Measurements from ENCODE around the gene CASP12. TPM values are rescaled to one million over a fixed set of nuclear protein-coding genes. Genes with fewer than 3 reads are reported as not detected.

The CASP12 gene
- total RNA-seq (2021), result not detected in 2 replicates
- Bru-seq, nascent RNA, result not detected
- not detected for BruChase-seq, experiment 1, labeled RNA remaining after a 2-hour chase
- not detected for BruChase-seq, experiment 2, labeled RNA remaining after a 6-hour chase
- long read RNA-seq, result 0 reads

DNA sequence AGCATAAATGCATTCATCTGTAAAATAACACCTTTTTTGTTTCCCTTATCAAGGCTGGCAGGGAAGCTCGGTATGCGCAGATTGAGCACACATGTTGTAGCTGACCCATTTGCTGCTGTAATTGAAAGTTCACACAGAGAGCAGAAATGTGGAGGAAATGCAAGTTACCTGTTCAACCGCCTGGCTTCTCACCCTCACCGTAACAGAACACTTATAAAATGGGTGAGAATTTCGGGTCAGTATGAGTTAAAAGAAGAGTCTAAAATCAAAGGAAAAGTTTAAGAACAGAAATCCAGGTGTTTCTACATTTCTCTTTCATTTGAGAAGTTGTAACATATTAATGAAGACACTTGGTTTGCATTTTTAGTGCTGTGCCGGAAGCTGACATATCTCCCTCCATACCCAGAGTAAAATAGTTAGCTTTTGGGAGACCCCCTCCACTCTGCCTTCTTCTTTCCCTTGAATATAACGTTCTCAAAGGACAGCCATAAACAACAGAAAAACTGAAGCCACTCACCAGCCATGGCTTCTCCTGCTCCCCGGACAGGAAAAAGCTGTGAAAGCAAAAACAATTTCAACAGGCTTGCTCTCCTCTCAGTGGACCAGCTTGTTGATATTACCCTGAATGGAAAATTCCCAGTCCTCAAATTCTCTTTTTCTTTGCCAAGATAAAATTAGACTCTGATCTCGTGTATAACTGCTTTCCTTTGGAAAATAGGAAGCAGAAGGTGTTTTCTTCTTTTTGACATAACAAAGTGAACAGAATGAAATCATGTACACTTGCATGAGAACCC lies at the start of gene CASP12:
Gene CASP12 (minus strand): TSS at position 570 of the 794 bp plus-strand sequence.
- Histone ChIP-seq H3K36me3 (ENCODE audit: insufficient read depth, low read length, poor library complexity, severe bottlenecking) (no peaks in the 10 kb centered on the region), H3K4me3 (ENCODE audit: low read depth, low read length, poor library complexity, severe bottlenecking) (no peak within 1 kb of the TSS)
- intact Hi-C loops (cut with micrococcal nuclease; ENCODE audit: unreplicated experiment), result no loop called here

DNA sequence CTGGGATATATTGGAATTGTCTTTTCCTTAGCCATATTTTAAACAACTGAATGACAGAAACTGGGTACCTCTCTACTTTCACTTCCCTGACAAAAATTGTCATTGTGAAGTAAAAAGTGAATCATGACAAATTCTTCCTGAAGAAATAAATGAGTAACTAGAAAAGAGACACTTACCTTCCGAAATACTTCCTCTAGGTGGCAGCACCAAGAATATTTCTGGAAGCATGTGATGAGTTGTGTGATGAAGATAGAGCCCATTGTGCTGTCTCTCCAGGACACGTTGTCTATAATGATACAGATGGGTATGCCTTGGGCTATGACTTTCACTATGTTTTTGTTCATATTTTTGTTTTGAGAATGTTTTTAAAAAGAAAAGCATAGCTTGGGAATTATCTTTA lies 48.6 kb upstream of the CASP12 start:
- H3K36me3 ChIP-seq (ENCODE audit: insufficient read depth, low read length, poor library complexity, severe bottlenecking), result peaks cover 24% of the 10 kb centered on the region
- BruUV-seq (replicated peaks), result no TSS peak
- H3K9me3 ChIP-seq (ENCODE audit: low read depth, low read length, poor library complexity, severe bottlenecking), result no peaks in the 10 kb centered on the region
- H3K27ac ChIP-seq (ENCODE audit: low read depth, low read length, poor library complexity, severe bottlenecking), result no peak overlapping the region
- no peaks in the 10 kb centered on the region for H3K4me1 ChIP-seq (ENCODE audit: insufficient read depth, low read length, poor library complexity, severe bottlenecking)
- intact Hi-C loops (cut with micrococcal nuclease; ENCODE audit: unreplicated experiment), result loop anchor here (5.0 kb wide), 1 partner anchor 915 kb away; no protein-coding TSS in a partner anchor
- TF ChIP-seq EZH2 (IDR thresholded peaks at IDR 0.05; ENCODE audit: borderline replicate concordance, low read depth, low read length, poor library complexity, severe bottlenecking), result no peak
- TF ChIP-seq, protein P1, sequence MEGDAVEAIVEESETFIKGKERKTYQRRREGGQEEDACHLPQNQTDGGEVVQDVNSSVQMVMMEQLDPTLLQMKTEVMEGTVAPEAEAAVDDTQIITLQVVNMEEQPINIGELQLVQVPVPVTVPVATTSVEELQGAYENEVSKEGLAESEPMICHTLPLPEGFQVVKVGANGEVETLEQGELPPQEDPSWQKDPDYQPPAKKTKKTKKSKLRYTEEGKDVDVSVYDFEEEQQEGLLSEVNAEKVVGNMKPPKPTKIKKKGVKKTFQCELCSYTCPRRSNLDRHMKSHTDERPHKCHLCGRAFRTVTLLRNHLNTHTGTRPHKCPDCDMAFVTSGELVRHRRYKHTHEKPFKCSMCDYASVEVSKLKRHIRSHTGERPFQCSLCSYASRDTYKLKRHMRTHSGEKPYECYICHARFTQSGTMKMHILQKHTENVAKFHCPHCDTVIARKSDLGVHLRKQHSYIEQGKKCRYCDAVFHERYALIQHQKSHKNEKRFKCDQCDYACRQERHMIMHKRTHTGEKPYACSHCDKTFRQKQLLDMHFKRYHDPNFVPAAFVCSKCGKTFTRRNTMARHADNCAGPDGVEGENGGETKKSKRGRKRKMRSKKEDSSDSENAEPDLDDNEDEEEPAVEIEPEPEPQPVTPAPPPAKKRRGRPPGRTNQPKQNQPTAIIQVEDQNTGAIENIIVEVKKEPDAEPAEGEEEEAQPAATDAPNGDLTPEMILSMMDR (conservative IDR thresholded peaks at IDR 0.05; ENCODE audit: low read depth, low read length), result peak; percentile 78
- CTCF ChIA-PET, result no interaction called here
- H3K4me3 ChIP-seq (ENCODE audit: low read depth, low read length, poor library complexity, severe bottlenecking), result no peak overlapping the region
- POLR2A ChIA-PET (ENCODE audit: low non-redundant PET), result no interaction called here
- peak; percentile 84 for DNase-seq (ENCODE audit: low spot score)
- H3K27me3 ChIP-seq (replicated peaks; ENCODE audit: insufficient read depth, low read depth, low read length, poor library complexity), result no peaks in the 10 kb centered on the region

More for the DNA sequence above, at the start of gene CASP12:
- Histone ChIP-seq H3K9me3 (ENCODE audit: low read depth, low read length, poor library complexity, severe bottlenecking) (no peaks in the 10 kb centered on the region), H3K4me1 (ENCODE audit: insufficient read depth, low read length, poor library complexity, severe bottlenecking) (no peaks in the 10 kb centered on the region), H3K27me3 (replicated peaks; ENCODE audit: insufficient read depth, low read depth, low read length, poor library complexity) (no peaks in the 10 kb centered on the region), H3K27ac (ENCODE audit: low read depth, low read length, poor library complexity, severe bottlenecking) (no peak within 1 kb of the TSS)
- CTCF ChIA-PET, result no interaction called here
- BruUV-seq (replicated peaks), result no TSS peak
- TF ChIP-seq, protein P1 (conservative IDR thresholded peaks at IDR 0.05; ENCODE audit: low read depth, low read length), result no peak
- TF ChIP-seq EZH2 (IDR thresholded peaks at IDR 0.05; ENCODE audit: borderline replicate concordance, low read depth, low read length, poor library complexity, severe bottlenecking), result no peak
- no peak for DNase-seq (ENCODE audit: low spot score)
- POLR2A ChIA-PET (ENCODE audit: low non-redundant PET), result no interaction called here

DNA sequence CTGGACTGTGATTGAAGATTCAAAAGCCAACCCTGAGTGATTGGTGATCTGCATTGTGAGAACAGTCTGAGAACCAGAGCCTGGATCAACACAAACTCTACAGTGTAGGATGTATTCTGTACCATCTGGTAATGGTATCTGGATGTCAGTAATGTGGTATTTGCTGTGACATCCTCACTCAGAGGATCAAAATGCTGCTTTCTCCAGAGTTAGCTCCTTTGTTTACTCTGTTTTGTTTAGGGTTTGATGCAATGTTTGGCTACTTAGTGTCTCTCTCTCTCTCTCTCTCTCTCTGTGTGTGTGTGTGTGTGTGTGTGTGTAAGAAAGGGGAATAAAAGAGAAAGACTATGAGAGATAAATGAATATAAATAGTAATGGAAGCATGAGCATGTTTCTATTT lies 45.8 kb upstream of the CASP12 start:
- H3K27ac ChIP-seq (ENCODE audit: low read depth, low read length, poor library complexity, severe bottlenecking), result no peak overlapping the region
- H3K4me3 ChIP-seq (ENCODE audit: low read depth, low read length, poor library complexity, severe bottlenecking), result no peak overlapping the region
- H3K36me3 ChIP-seq (ENCODE audit: insufficient read depth, low read length, poor library complexity, severe bottlenecking), result peaks cover 11% of the 10 kb centered on the region
- ChIA-PET POLR2A (ENCODE audit: low non-redundant PET) (no interaction called here), CTCF (no interaction called here)
- no TSS peak for BruUV-seq (replicated peaks)
- no peak for DNase-seq (ENCODE audit: low spot score)
- H3K9me3 ChIP-seq (ENCODE audit: low read depth, low read length, poor library complexity, severe bottlenecking), result no peaks in the 10 kb centered on the region
- TF ChIP-seq, protein P1 (conservative IDR thresholded peaks at IDR 0.05; ENCODE audit: low read depth, low read length), result no peak
- no peak for TF ChIP-seq EZH2 (IDR thresholded peaks at IDR 0.05; ENCODE audit: borderline replicate concordance, low read depth, low read length, poor library complexity, severe bottlenecking)
- intact Hi-C loops (cut with micrococcal nuclease; ENCODE audit: unreplicated experiment), result no loop called here
- no peaks in the 10 kb centered on the region for H3K27me3 ChIP-seq (replicated peaks; ENCODE audit: insufficient read depth, low read depth, low read length, poor library complexity)
- H3K4me1 ChIP-seq (ENCODE audit: insufficient read depth, low read length, poor library complexity, severe bottlenecking), result no peaks in the 10 kb centered on the region
